IMR-90 (cell line): ENCODE measurements around the gene MEGF11. TPM values are rescaled to one million over a fixed set of nuclear protein-coding genes. Genes with fewer than 3 reads are reported as not detected.

Experiments
- ATAC-seq: fragments of 200-7000 bp; cut with Tn5 transposase; 2 replicates; pipeline ENCODE4 v1.9.1; 2020; ENCODE audit warnings: low read depth, mild to moderate bottlenecking, moderate library complexity
- BruUV-seq: library from RNA; stranded (reverse); fragments of 400-500 nt; replicated peaks from 2 replicates; lab custom pipeline; 2021; lab: Mats Ljungman, UMichigan
- CTCF ChIA-PET: fragments of 300-600 bp; formaldehyde crosslinking; extraction: SDS; loops from one replicate; lab custom pipeline; 2021; ENCODE audit warnings: antibody characterized with exemption; lab: Yijun Ruan, JAX
- POLR2A ChIA-PET: fragments of 300-600 bp; sonication (Branson Sonifier 250); formaldehyde crosslinking; loops from one replicate; lab custom pipeline; 2022; ENCODE audit warnings: antibody characterized with exemption; ENCODE audit not compliant: unreplicated experiment; lab: Charles Lee
- DNase-seq: peaks from one replicate; pipeline ENCODE4 v3.0.0; 2013
- H2AFZ ChIP-seq: replicated peaks from 2 replicates; pipeline ENCODE3; 2013; ENCODE audit warnings: low read length, mild to moderate bottlenecking; ENCODE audit not compliant: poor library complexity
- H2AK5ac ChIP-seq: 2 replicates; pipeline ENCODE4 v1.6.1; 2013; ENCODE audit warnings: low read depth, low read length, inconsistent platforms
- H2AK9ac ChIP-seq: replicated peaks from 2 replicates; pipeline ENCODE3; 2013; ENCODE audit warnings: mild to moderate bottlenecking, low read depth, low read length, moderate library complexity; ENCODE audit not compliant: poor library complexity
- H2BK120ac ChIP-seq: 2 replicates; pipeline ENCODE4 v1.6.1; 2013; ENCODE audit warnings: low read depth, low read length, inconsistent platforms
- H2BK15ac ChIP-seq: 3 replicates; pipeline ENCODE4 v1.6.1; 2013; ENCODE audit warnings: low read depth, low read length, inconsistent platforms
- H2BK20ac ChIP-seq: 2 replicates; pipeline ENCODE4 v1.6.1; 2013; ENCODE audit warnings: low read depth, mild to moderate bottlenecking, inconsistent platforms, low read length, moderate library complexity
- H2BK5ac ChIP-seq: 2 replicates; pipeline ENCODE4 v1.6.1; 2013; ENCODE audit warnings: mild to moderate bottlenecking, low read depth, low read length, inconsistent platforms; ENCODE audit not compliant: poor library complexity, severe bottlenecking
- H3K14ac ChIP-seq: replicated peaks from 2 replicates; pipeline ENCODE4 v1.6.1; 2013; ENCODE audit warnings: low read depth, low read length, inconsistent platforms
- H3K18ac ChIP-seq: 2 replicates; pipeline ENCODE4 v1.6.1; 2013; ENCODE audit warnings: low read depth, low read length, control low read depth
- H3K23ac ChIP-seq: 2 replicates; pipeline ENCODE4 v1.6.1; 2013; ENCODE audit warnings: low read depth, low read length, inconsistent platforms
- H3K27ac ChIP-seq: 2 replicates; pipeline ENCODE4 v1.5.1; 2013; ENCODE audit warnings: mild to moderate bottlenecking, control low read depth, low read length; ENCODE audit not compliant: insufficient read depth
- H3K27me3 ChIP-seq: 2 replicates; pipeline ENCODE4 v1.6.1; 2013; ENCODE audit warnings: low read length; ENCODE audit not compliant: control insufficient read depth, insufficient read depth
- H3K36me3 ChIP-seq: 2 replicates; pipeline ENCODE4 v1.6.1; 2013; ENCODE audit warnings: low read length, mixed read lengths; ENCODE audit not compliant: control insufficient read depth, insufficient read depth
- H3K4ac ChIP-seq: 2 replicates; pipeline ENCODE4 v1.6.1; 2013; ENCODE audit warnings: low read depth, low read length, inconsistent platforms
- H3K4me1 ChIP-seq: 2 replicates; pipeline ENCODE4 v1.6.1; 2013; ENCODE audit warnings: low read length, mixed read lengths; ENCODE audit not compliant: control insufficient read depth, insufficient read depth
- H3K4me2 ChIP-seq: 2 replicates; pipeline ENCODE4 v1.6.1; 2013; ENCODE audit warnings: low read depth, mild to moderate bottlenecking, control low read depth, low read length, moderate library complexity
- H3K4me3 ChIP-seq: 2 replicates; pipeline ENCODE4 v1.5.1; 2013; ENCODE audit warnings: low read depth, mild to moderate bottlenecking, control low read depth, low read length, moderate library complexity; ENCODE audit not compliant: insufficient read depth
- H3K56ac ChIP-seq: 2 replicates; pipeline ENCODE4 v1.6.1; 2013; ENCODE audit warnings: low read length, inconsistent platforms; ENCODE audit not compliant: insufficient read depth; ENCODE audit errors: extremely low read depth
- H3K79me1 ChIP-seq, 2 experiments: 2 replicates each; pipeline ENCODE4 v1.6.1; 2013; ENCODE audit warnings: low read length in 2 of 2, inconsistent platforms in 1 of 2, low read depth in 1 of 2
- H3K9ac ChIP-seq: 2 replicates; pipeline ENCODE4 v1.6.1; 2013; ENCODE audit warnings: low read depth, low read length, control low read depth
- H3K9me1 ChIP-seq: 2 replicates; pipeline ENCODE4 v1.6.1; 2013; ENCODE audit warnings: low read length, inconsistent platforms; ENCODE audit not compliant: insufficient read depth
- H3K9me3 ChIP-seq: 2 replicates; pipeline ENCODE4 v1.6.1; 2013; ENCODE audit warnings: low read length; ENCODE audit not compliant: control insufficient read depth, insufficient read depth
- H4K20me1 ChIP-seq: 2 replicates; pipeline ENCODE4 v1.6.1; 2013; ENCODE audit warnings: low read length, inconsistent platforms; ENCODE audit not compliant: insufficient read depth
- H4K5ac ChIP-seq: 2 replicates; pipeline ENCODE4 v1.6.1; 2013; ENCODE audit warnings: mild to moderate bottlenecking, low read depth, low read length, control low read depth
- H4K8ac ChIP-seq, 2 experiments: 2 replicates each; pipeline ENCODE4 v1.6.1; 2013; ENCODE audit warnings: low read depth in 2 of 2, low read length in 2 of 2, control low read depth in 1 of 2, inconsistent platforms in 1 of 2
- H4K91ac ChIP-seq: 2 replicates; pipeline ENCODE4 v1.6.1; 2013; ENCODE audit warnings: low read depth, low read length, inconsistent platforms; ENCODE audit not compliant: insufficient read depth
- BHLHE40 ChIP-seq: fragments of 150-350 bp; IDR thresholded peaks from 2 replicates; pipeline ENCODE4 v1.6.1; 2016; ENCODE audit warnings: mild to moderate bottlenecking, low read depth, low read length
- CEBPB ChIP-seq: IDR thresholded peaks from 2 replicates; pipeline ENCODE4 v1.6.1; 2012; ENCODE audit warnings: low read depth, low read length, improper control_type of control experiment
- MAFK ChIP-seq: IDR thresholded peaks from 2 replicates; pipeline ENCODE4 v1.6.1; 2012; ENCODE audit warnings: low read depth, low read length, improper control_type of control experiment
- MAZ ChIP-seq: IDR thresholded peaks from 2 replicates; pipeline ENCODE4 v1.6.1; 2012; ENCODE audit warnings: low read depth, mild to moderate bottlenecking, low read length, improper control_type of control experiment, moderate library complexity, borderline replicate concordance
- MXI1 ChIP-seq: IDR thresholded peaks from 2 replicates; pipeline ENCODE4 v1.6.1; 2012; ENCODE audit warnings: low read depth, mild to moderate bottlenecking, low read length, moderate library complexity, borderline replicate concordance
- NFE2L2 ChIP-seq: fragments of 150-350 bp; IDR thresholded peaks from 2 replicates; pipeline ENCODE4 v1.6.1; 2016; ENCODE audit warnings: low read depth, mild to moderate bottlenecking, low read length
- SMC3 ChIP-seq: fragments of 150-350 bp; IDR thresholded peaks from 2 replicates; pipeline ENCODE4 v1.6.1; 2016; ENCODE audit warnings: low read depth, mild to moderate bottlenecking, antibody characterized with exemption, low read length, moderate library complexity
- WGBS, 2 experiments: methylation state at CpG; one replicate each; pipeline versions ENCODE4 v1.1.5 to v1.1.7; 2013; ENCODE audit warnings: missing lambda C conversion rate in 2 of 2; ENCODE audit not compliant: insufficient read length in 1 of 2; ENCODE audit errors: extremely low coverage in 2 of 2; 5-methylcytosine and 5-hydroxymethylcytosine counted together
- dilution Hi-C: fragments of 300-500 bp; cut with HindIII; formaldehyde crosslinking; loops from one replicate; pipeline ENCODE4 v1.14.3; 2018; ENCODE audit warnings: low sequenced_read_pairs; ENCODE audit not compliant: unreplicated experiment
- in situ Hi-C: fragments of 300-500 bp; cut with MboI; formaldehyde crosslinking; loops from 3 replicates; pipeline ENCODE4 v1.14.3; 2019; ENCODE audit warnings: low sequenced_read_pairs, inconsistent platforms, mixed read lengths
- intact Hi-C: fragments of 100-400 bp; cut with micrococcal nuclease; formaldehyde crosslinking; loops from 2 replicates; pipeline ENCODE4 v1.10.0; 2022
- polyA plus RNA-seq, 3 experiments: library from polyadenylated mRNA; depleted of rRNA; stranded (reverse); fragments of >200 nt; gene quantifications; 2 replicates each; pipeline ENCODE4 v1.2.3, GENCODE V29; 2012; ENCODE audit warnings: low replicate concordance in 1 of 3
- total RNA-seq: library from RNA; depleted of rRNA; stranded (reverse); fragments of >200 nt; gene quantifications from 2 replicates; pipeline ENCODE4 v1.2.3, GENCODE V29; 2012
- TF ChIP-seq, protein P1 (sequence below): fragments of 150-350 bp; IDR thresholded peaks from 2 replicates; pipeline ENCODE4 v1.6.1; 2016; ENCODE audit warnings: low read depth, mild to moderate bottlenecking, low read length, moderate library complexity, borderline replicate concordance

Gene MEGF11
- total and polyA plus RNA-seq, 2 of the 4 experiments (the other 2 are of a cell fraction), result not detected

DNA sequence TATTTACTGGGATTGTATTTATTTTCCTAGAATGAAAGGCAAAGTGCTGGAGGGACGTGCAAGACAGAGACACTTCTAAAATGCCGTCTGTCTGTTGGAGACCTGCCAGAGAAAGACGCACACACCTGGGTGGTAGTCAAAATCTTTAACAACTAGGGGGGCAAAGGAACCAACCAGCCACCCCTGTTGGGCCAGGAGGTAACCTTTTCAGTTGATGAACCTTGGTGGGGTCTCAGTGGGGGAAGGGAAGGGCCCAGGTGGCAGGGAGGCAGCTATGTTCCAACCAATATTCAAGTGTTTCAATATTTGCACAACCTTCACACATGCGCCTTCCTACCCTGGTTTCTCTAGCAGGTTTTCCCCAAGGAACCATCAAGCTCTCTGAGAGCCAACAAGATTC lies 99.0 kb downstream of the MEGF11 start:
- Histone ChIP-seq H3K36me3 (no peaks in the 10 kb centered on the region), H2BK5ac (no peak overlapping the region), H3K27ac (no peak overlapping the region), H2AFZ (no peak overlapping the region), H3K4ac (no peak overlapping the region), H4K8ac (no peak overlapping the region), H3K27me3 (peaks cover 59% of the 10 kb centered on the region), H2BK120ac (no peak overlapping the region), H3K4me2 (no peak overlapping the region), H4K91ac (no peak overlapping the region), H3K79me1 (no peaks in the 10 kb centered on the region), H4K5ac (no peak overlapping the region), H2AK9ac (no peak overlapping the region), H3K14ac (no peak overlapping the region), H3K9me1 (0 out of 2 replicates have a peak, but pooled peaks cover 3% of the 10 kb centered on the region), H4K20me1 (no peaks in the 10 kb centered on the region), H3K9me3 (no peaks in the 10 kb centered on the region), H2AK5ac (no peak overlapping the region), H2BK20ac (no peak overlapping the region), H3K4me1 (no peaks in the 10 kb centered on the region), H3K18ac (no peak overlapping the region), H3K56ac (no peak overlapping the region), H3K9ac (no peak overlapping the region), H3K23ac (no peak overlapping the region), H2BK15ac (no peak overlapping the region), H3K4me3 (no peak overlapping the region)
- ATAC-seq (no peak), DNase-seq (no peak)
- ChIA-PET CTCF (no interaction called here), POLR2A (no interaction called here)
- WGBS, 2 experiments, result 36% methylated on average over 3 of the region's 4 CpGs; no CpG with 5 or more reads in 1 of the 2 experiments
- in situ Hi-C loops, result no loop called here
- TF ChIP-seq MXI1, result no peak
- TF ChIP-seq SMC3, result no peak
- TF ChIP-seq, protein P1, sequence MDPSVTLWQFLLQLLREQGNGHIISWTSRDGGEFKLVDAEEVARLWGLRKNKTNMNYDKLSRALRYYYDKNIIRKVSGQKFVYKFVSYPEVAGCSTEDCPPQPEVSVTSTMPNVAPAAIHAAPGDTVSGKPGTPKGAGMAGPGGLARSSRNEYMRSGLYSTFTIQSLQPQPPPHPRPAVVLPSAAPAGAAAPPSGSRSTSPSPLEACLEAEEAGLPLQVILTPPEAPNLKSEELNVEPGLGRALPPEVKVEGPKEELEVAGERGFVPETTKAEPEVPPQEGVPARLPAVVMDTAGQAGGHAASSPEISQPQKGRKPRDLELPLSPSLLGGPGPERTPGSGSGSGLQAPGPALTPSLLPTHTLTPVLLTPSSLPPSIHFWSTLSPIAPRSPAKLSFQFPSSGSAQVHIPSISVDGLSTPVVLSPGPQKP, result no peak
- no peak for TF ChIP-seq MAZ
- TF ChIP-seq NFE2L2, result no peak
- TF ChIP-seq CEBPB, result no peak
- TF ChIP-seq MAFK, result no peak
- TF ChIP-seq BHLHE40, result no peak
- dilution Hi-C loops, result no loop called here
- intact Hi-C loops, result no loop called here
- no TSS peak for BruUV-seq
